ENCODE measurements around the gene MAP7.

Gene MAP7

GRCh38 chr6:136547336-136547735, 2.9 kb downstream of the MAP7 start:
- no CpG with 5 or more reads among the region's 4 CpGs for WGBS, 2 experiments (ENCODE audit: insufficient coverage in 2 of 2)
- H3K27ac ChIP-seq (ENCODE audit: low read depth, low read length, severe bottlenecking): no peak overlapping the region
- no peaks in the 10 kb centered on the region for H3K9me3 ChIP-seq (ENCODE audit: control insufficient read depth, low read length)
- no peaks in the 10 kb centered on the region for H3K36me3 ChIP-seq (ENCODE audit: control insufficient read depth, insufficient read depth, low read length)
- H3K4me1 ChIP-seq (ENCODE audit: control insufficient read depth, insufficient read depth, low read length, poor library complexity, severe bottlenecking): peaks cover 14% of the 10 kb centered on the region
- no peak overlapping the region for H3K4me3 ChIP-seq (ENCODE audit: extremely low read depth, insufficient read depth, low read length, poor library complexity, severe bottlenecking)

- Histone ChIP-seq H3K4me3 (ENCODE audit: extremely low read depth, insufficient read depth, low read length, poor library complexity, severe bottlenecking) (no peak overlapping the region), H3K27ac (ENCODE audit: low read depth, low read length, severe bottlenecking) (no peak overlapping the region), H3K4me1 (ENCODE audit: control insufficient read depth, insufficient read depth, low read length, poor library complexity, severe bottlenecking) (peaks cover 14% of the 10 kb centered on the region), H3K36me3 (ENCODE audit: control insufficient read depth, insufficient read depth, low read length) (no peaks in the 10 kb centered on the region), H3K9me3 (ENCODE audit: control insufficient read depth, low read length) (no peaks in the 10 kb centered on the region)
- WGBS, 2 experiments (ENCODE audit: insufficient coverage in 2 of 2): 100% methylated on average over 1 of the region's 1 CpG; no CpG with 5 or more reads in 1 of the 2 experiments
Observed at GRCh38 chr6:136546331-136546730, 3.9 kb downstream of the MAP7 start.

- H3K27ac ChIP-seq (ENCODE audit: low read depth, low read length, severe bottlenecking): no peak overlapping the region
- no peaks in the 10 kb centered on the region for H3K9me3 ChIP-seq (ENCODE audit: control insufficient read depth, low read length)
- 57 to 100% methylated on average over 1 of the region's 1 CpG for WGBS, 2 experiments (ENCODE audit: insufficient coverage in 2 of 2)
- no peaks in the 10 kb centered on the region for H3K36me3 ChIP-seq (ENCODE audit: control insufficient read depth, insufficient read depth, low read length)
- no peak overlapping the region for H3K4me3 ChIP-seq (ENCODE audit: extremely low read depth, insufficient read depth, low read length, poor library complexity, severe bottlenecking)
- H3K4me1 ChIP-seq (ENCODE audit: control insufficient read depth, insufficient read depth, low read length, poor library complexity, severe bottlenecking): peaks cover 2% of the 10 kb centered on the region
Observed at GRCh38 chr6:136544326-136544725, 5.9 kb downstream of the MAP7 start.

GRCh38 chr6:136541395-136541794, 8.8 kb downstream of the MAP7 start:
- Histone ChIP-seq H3K4me1 (ENCODE audit: control insufficient read depth, insufficient read depth, low read length, poor library complexity, severe bottlenecking) (no peaks in the 10 kb centered on the region), H3K4me3 (ENCODE audit: extremely low read depth, insufficient read depth, low read length, poor library complexity, severe bottlenecking) (no peak overlapping the region), H3K9me3 (ENCODE audit: control insufficient read depth, low read length) (no peaks in the 10 kb centered on the region), H3K36me3 (ENCODE audit: control insufficient read depth, insufficient read depth, low read length) (no peaks in the 10 kb centered on the region), H3K27ac (ENCODE audit: low read depth, low read length, severe bottlenecking) (no peak overlapping the region)
- WGBS, 2 experiments (ENCODE audit: insufficient coverage in 2 of 2): 83 to 85% methylated on average over 1 to 2 of the region's 2 CpGs

GRCh38 chr6:136539967-136540652, 10.1 kb downstream of the MAP7 start:
- Histone ChIP-seq H3K4me1 (ENCODE audit: control insufficient read depth, insufficient read depth, low read length, poor library complexity, severe bottlenecking) (no peaks in the 10 kb centered on the region), H3K27ac (ENCODE audit: low read depth, low read length, severe bottlenecking) (no peak overlapping the region), H3K4me3 (ENCODE audit: extremely low read depth, insufficient read depth, low read length, poor library complexity, severe bottlenecking) (no peak overlapping the region), H3K36me3 (ENCODE audit: control insufficient read depth, insufficient read depth, low read length) (no peaks in the 10 kb centered on the region), H3K9me3 (ENCODE audit: control insufficient read depth, low read length) (no peaks in the 10 kb centered on the region)
- WGBS, 2 experiments (ENCODE audit: insufficient coverage in 2 of 2): 59 to 63% methylated on average over 4 of the region's 6 CpGs

- Histone ChIP-seq H3K27ac (ENCODE audit: low read depth, low read length, severe bottlenecking) (no peak overlapping the region), H3K9me3 (ENCODE audit: control insufficient read depth, low read length) (no peaks in the 10 kb centered on the region), H3K4me3 (ENCODE audit: extremely low read depth, insufficient read depth, low read length, poor library complexity, severe bottlenecking) (no peak overlapping the region), H3K4me1 (ENCODE audit: control insufficient read depth, insufficient read depth, low read length, poor library complexity, severe bottlenecking) (no peaks in the 10 kb centered on the region), H3K36me3 (ENCODE audit: control insufficient read depth, insufficient read depth, low read length) (no peaks in the 10 kb centered on the region)
- 83 to 95% methylated on average over 2 to 3 of the region's 4 CpGs for WGBS, 2 experiments (ENCODE audit: insufficient coverage in 2 of 2)
Observed at GRCh38 chr6:136538836-136539235, 11.4 kb downstream of the MAP7 start.

- Histone ChIP-seq H3K36me3 (ENCODE audit: control insufficient read depth, insufficient read depth, low read length) (no peaks in the 10 kb centered on the region), H3K4me3 (ENCODE audit: extremely low read depth, insufficient read depth, low read length, poor library complexity, severe bottlenecking) (no peak overlapping the region), H3K27ac (ENCODE audit: low read depth, low read length, severe bottlenecking) (no peak overlapping the region), H3K4me1 (ENCODE audit: control insufficient read depth, insufficient read depth, low read length, poor library complexity, severe bottlenecking) (no peaks in the 10 kb centered on the region), H3K9me3 (ENCODE audit: control insufficient read depth, low read length) (no peaks in the 10 kb centered on the region)
- 100% methylated on average over 3 of the region's 8 CpGs; no CpG with 5 or more reads in 1 of the 2 experiments for WGBS, 2 experiments (ENCODE audit: insufficient coverage in 2 of 2)
Observed at GRCh38 chr6:136535880-136536650, 14.2 kb downstream of the MAP7 start.

GRCh38 chr6:136535017-136535765, 15.0 kb downstream of the MAP7 start:
- no peaks in the 10 kb centered on the region for H3K4me1 ChIP-seq (ENCODE audit: control insufficient read depth, insufficient read depth, low read length, poor library complexity, severe bottlenecking)
- no peak overlapping the region for H3K4me3 ChIP-seq (ENCODE audit: extremely low read depth, insufficient read depth, low read length, poor library complexity, severe bottlenecking)
- no peak overlapping the region for H3K27ac ChIP-seq (ENCODE audit: low read depth, low read length, severe bottlenecking)
- no peaks in the 10 kb centered on the region for H3K36me3 ChIP-seq (ENCODE audit: control insufficient read depth, insufficient read depth, low read length)
- WGBS, 2 experiments (ENCODE audit: insufficient coverage in 2 of 2): 86 to 94% methylated on average over 3 of the region's 5 CpGs
- no peaks in the 10 kb centered on the region for H3K9me3 ChIP-seq (ENCODE audit: control insufficient read depth, low read length)

GRCh38 chr6:136534268-136534667, 16.0 kb downstream of the MAP7 start:
- Histone ChIP-seq H3K9me3 (ENCODE audit: control insufficient read depth, low read length) (no peaks in the 10 kb centered on the region), H3K27ac (ENCODE audit: low read depth, low read length, severe bottlenecking) (no peak overlapping the region), H3K4me1 (ENCODE audit: control insufficient read depth, insufficient read depth, low read length, poor library complexity, severe bottlenecking) (no peaks in the 10 kb centered on the region), H3K36me3 (ENCODE audit: control insufficient read depth, insufficient read depth, low read length) (no peaks in the 10 kb centered on the region), H3K4me3 (ENCODE audit: extremely low read depth, insufficient read depth, low read length, poor library complexity, severe bottlenecking) (no peak overlapping the region)
- 57 to 83% methylated on average over 1 of the region's 3 CpGs for WGBS, 2 experiments (ENCODE audit: insufficient coverage in 2 of 2)

GRCh38 chr6:136533487-136533886, 16.7 kb downstream of the MAP7 start:
- Histone ChIP-seq H3K4me1 (ENCODE audit: control insufficient read depth, insufficient read depth, low read length, poor library complexity, severe bottlenecking) (no peaks in the 10 kb centered on the region), H3K9me3 (ENCODE audit: control insufficient read depth, low read length) (no peaks in the 10 kb centered on the region), H3K36me3 (ENCODE audit: control insufficient read depth, insufficient read depth, low read length) (no peaks in the 10 kb centered on the region), H3K4me3 (ENCODE audit: extremely low read depth, insufficient read depth, low read length, poor library complexity, severe bottlenecking) (no peak overlapping the region), H3K27ac (ENCODE audit: low read depth, low read length, severe bottlenecking) (no peak overlapping the region)
- WGBS, 2 experiments (ENCODE audit: insufficient coverage in 2 of 2): 80 to 84% methylated on average over 3 to 4 of the region's 5 CpGs
